K562 (cell line): ENCODE data around the gene MAP3K20. TPM values are rescaled to one million over a fixed set of nuclear protein-coding genes. Genes with fewer than 3 reads are reported as not detected.

Source experiments
- ATAC-seq: fragments of 200-7000 bp; cut with Tn5 transposase; 3 replicates; pipeline ENCODE4 v1.9.1; 2020; ENCODE audit warnings: moderate library complexity
- BruUV-seq: library from RNA; stranded (reverse); fragments of 400-500 nt; replicated peaks from 2 replicates; lab custom pipeline; 2021; lab: Mats Ljungman, UMichigan
- CTCF ChIA-PET: fragments of 300-600 bp; formaldehyde crosslinking; extraction: SDS; loops from one replicate; lab custom pipeline; 2021; ENCODE audit warnings: low intra/inter-chr PET ratio; lab: Yijun Ruan, JAX
- POLR2A ChIA-PET: fragments of 300-600, 350-650 bp; sonication (Branson Sonifier 250); formaldehyde crosslinking; extraction: SDS; loops from one replicate; lab custom pipeline; 2021; ENCODE audit warnings: antibody characterized with exemption, inconsistent platforms; lab: Yijun Ruan, JAX
- DNase-seq, 4 experiments: peaks; one replicate each; pipeline versions ENCODE4 v3.0.0 to v3.0.0-alpha.2; 2011 to 2018; ENCODE audit warnings: low spot score in 3 of 4, mixed read lengths in 3 of 4; ENCODE audit errors: extremely low read depth in 1 of 4
- FAIRE-seq: peaks from 2 replicates; lab custom pipeline; 2011; peaks lifted over from hg19 to GRCh38; lab: Jason Lieb, UNC
- H2AFZ ChIP-seq: 2 replicates; pipeline ENCODE4 v1.6.0; 2011; ENCODE audit warnings: low read depth, low read length, control low read depth, inconsistent platforms
- H3K27ac ChIP-seq: fragments of 200-600 bp; 3 replicates; pipeline ENCODE4 v1.8.0; 2011; ENCODE audit warnings: low read depth, mild to moderate bottlenecking, control low read depth, inconsistent platforms, low read length, moderate library complexity, mixed read lengths; ENCODE audit errors: extremely low read depth
- H3K27me3 ChIP-seq, 2 experiments: fragments of 300-600 bp in 1 of 2; 2 replicates in 1 of 2; 3 replicates in 1 of 2; pipeline versions ENCODE4 v1.6.0 to v1.8.0; 2011; ENCODE audit warnings: inconsistent platforms in 2 of 2, low read length in 2 of 2, mild to moderate bottlenecking in 1 of 2, mixed read lengths in 1 of 2, moderate library complexity in 1 of 2; ENCODE audit not compliant: control insufficient read depth in 2 of 2, insufficient read depth in 2 of 2
- H3K36me3 ChIP-seq: fragments of 300-600 bp; 3 replicates; pipeline ENCODE4 v1.8.0; 2011; ENCODE audit warnings: mild to moderate bottlenecking, low read length, inconsistent platforms; ENCODE audit not compliant: control insufficient read depth, insufficient read depth
- H3K4me1 ChIP-seq, 2 experiments: fragments of 200-600 bp in 1 of 2; replicated peaks in 1 of 2; 2 replicates in 1 of 2; 3 replicates in 1 of 2; pipeline versions ENCODE4 v1.5.1 to v1.8.0; 2011; ENCODE audit warnings: inconsistent platforms in 2 of 2, low read length in 2 of 2, mild to moderate bottlenecking in 1 of 2, mixed read lengths in 1 of 2, moderate library complexity in 1 of 2; ENCODE audit not compliant: control insufficient read depth in 2 of 2, insufficient read depth in 2 of 2
- H3K4me2 ChIP-seq: 2 replicates; pipeline ENCODE4 v1.6.1; 2011; ENCODE audit warnings: low read length, control low read depth, inconsistent platforms, mixed read lengths; ENCODE audit not compliant: insufficient read depth
- H3K4me3 ChIP-seq: fragments of 200-600 bp; sonication (generic), shearing (Covaris generic); 2 replicates; pipeline ENCODE4 v1.5.1; 2016; ENCODE audit warnings: control low read depth, inconsistent platforms
- H3K79me2 ChIP-seq: fragments of 200-600 bp; 3 replicates; pipeline ENCODE4 v1.8.0; 2011; ENCODE audit warnings: low read length, inconsistent platforms; ENCODE audit not compliant: control insufficient read depth, insufficient read depth
- H3K9ac ChIP-seq, 2 experiments: 2 replicates each; pipeline versions ENCODE4 v1.6.0 to v1.6.1; 2011; ENCODE audit warnings: low read depth in 2 of 2, low read length in 2 of 2, control low read depth in 1 of 2, inconsistent platforms in 1 of 2, mild to moderate bottlenecking in 1 of 2, mixed read lengths in 1 of 2; ENCODE audit not compliant: insufficient read depth in 1 of 2
- H3K9me1 ChIP-seq: one replicate; pipeline ENCODE4 v1.6.0; 2011; ENCODE audit warnings: inconsistent platforms, mild to moderate bottlenecking, low read length, moderate library complexity; ENCODE audit not compliant: control insufficient read depth, insufficient read depth
- H3K9me3 ChIP-seq: replicated peaks from 2 replicates; pipeline ENCODE4 v1.5.1; 2011; ENCODE audit warnings: low read depth, low read length, inconsistent platforms; ENCODE audit not compliant: control insufficient read depth, insufficient read depth
- H4K20me1 ChIP-seq: replicated peaks from 2 replicates; pipeline ENCODE4 v1.6.1; 2011; ENCODE audit warnings: low read length, inconsistent platforms, mixed read lengths; ENCODE audit not compliant: control insufficient read depth, insufficient read depth
- ADNP ChIP-seq: fragments of 200-800 bp; sonication (Bioruptor generic); IDR thresholded peaks from 2 replicates; pipeline ENCODE4 v1.6.1; 2016; ENCODE audit warnings: missing genetic modification characterization, missing compliant biosample characterization
- CEBPG ChIP-seq, 3 experiments: fragments of 200-800 bp in 1 of 3; sonication (Bioruptor generic) in 1 of 3; sonication (generic) in 1 of 3; formaldehyde crosslinking in 1 of 3; IDR thresholded peaks in 2 of 3; conservative IDR thresholded peaks in 1 of 3; 2 replicates each; pipeline versions ENCODE4 v1.6.1 to v1.8.0; 2016 to 2022; ENCODE audit warnings: missing compliant biosample characterization in 2 of 3, missing genetic modification characterization in 2 of 3, mild to moderate bottlenecking in 1 of 3, missing genetic modification reagents in 1 of 3
- SIRT6 ChIP-seq: IDR thresholded peaks from one replicate; pipeline ENCODE4 v1.6.1; 2012; ENCODE audit warnings: low read depth, mild to moderate bottlenecking, control low read depth, inconsistent platforms, low read length, moderate library complexity
- ZNF212 ChIP-seq: fragments of 450-650 bp; formaldehyde crosslinking; IDR thresholded peaks from 2 replicates; pipeline ENCODE4 v1.4.0; 2020; ENCODE audit warnings: mild to moderate bottlenecking
- ZNF23 ChIP-seq: fragments of 250-450 bp; sonication (Bioruptor Pico); IDR thresholded peaks from 2 replicates; pipeline ENCODE4 v1.4.0; 2020; ENCODE audit warnings: mild to moderate bottlenecking
- WGBS: fragments of 100-300 bp; shearing (Covaris generic); methylation state at CpG from one replicate; pipeline ENCODE4 v1.1.6; 2016; ENCODE audit warnings: low coverage, mixed read lengths; ENCODE audit not compliant: insufficient coverage; ENCODE audit errors: missing lambda C conversion rate; 5-methylcytosine and 5-hydroxymethylcytosine counted together
- in situ Hi-C: fragments of 300-500 bp; cut with MboI; formaldehyde crosslinking; loops from 4 replicates; pipeline ENCODE4 v1.15.0; 2018; ENCODE audit warnings: inconsistent platforms, mixed read lengths
- intact Hi-C: fragments of 100-400 bp; cut with micrococcal nuclease; formaldehyde crosslinking; loops from 2 replicates; pipeline ENCODE4 v1.14.2; 2022
- polyA plus RNA-seq, 8 experiments: library from polyadenylated mRNA; depleted of rRNA in 4 of 8; stranded (reverse) in 5 of 8; unstranded in 3 of 8; fragments of >200 nt; fragmentation: Nextera tagmentation in 2 of 8; fragmentation: Illumina TruSeq in 1 of 8; extraction: Ambion mirVana in 2 of 8; extraction: Trizol in 1 of 8; gene quantifications; 2 replicates each; pipeline versions ENCODE4 v1.2.1 to v1.2.3, GENCODE V29; 2011 to 2014; ENCODE audit warnings: inconsistent platforms in 1 of 8, missing spikeins in 1 of 8
- total RNA-seq, 7 experiments: library from RNA; depleted of rRNA in 6 of 7; stranded (reverse); fragments of >200 nt in 6 of 7; fragmentation: Illumina TruSeq in 2 of 7; extraction: Trizol in 2 of 7; gene quantifications; 2 replicates each; pipeline versions ENCODE4 v1.2.1 to v1.2.3, GENCODE V29; 2011 to 2021; ENCODE audit warnings: low replicate concordance in 1 of 7

MAP3K20 gene
- total and polyA plus RNA-seq, 9 of the 15 experiments (the other 6 are each of a cell fraction or from before 2014, with no cell fraction given) = 9.8 to 34.2 (median 27.3) TPM

- CTCF ChIA-PET = interaction anchor here (4.5 kb wide), 1 partner anchor 179 kb away, joined by 79 read pairs; no protein-coding TSS in a partner anchor
- BruUV-seq = no TSS peak
- Histone ChIP-seq H3K36me3 (no peaks in the 10 kb centered on the region), H3K27me3 (peaks cover 20 to 28% of the 10 kb centered on the region in 2 experiments; a peak in 4 of 5 replicates), H3K27ac (no peak overlapping the region), H3K4me1 (no peaks in the 10 kb centered on the region), H3K79me2 (no peaks in the 10 kb centered on the region), H3K4me2 (no peak overlapping the region), H3K9me3 (no peaks in the 10 kb centered on the region), H4K20me1 (no peaks in the 10 kb centered on the region), H3K9ac (no peak overlapping the region), H2AFZ (no peak overlapping the region), H3K9me1 (no peaks in the 10 kb centered on the region), H3K4me3 (no peak overlapping the region)
- no peak for DNase-seq
- WGBS = under 1% methylated on average over 9 of the region's 9 CpGs
- intact Hi-C loops = no loop called here
- no peak for ATAC-seq
- in situ Hi-C loops = no loop called here
- POLR2A ChIA-PET = interaction anchor here (3.3 kb wide), 1 partner anchor 187 kb away, joined by 9 read pairs; no protein-coding TSS in a partner anchor
- no peak for FAIRE-seq
- no peak for TF ChIP-seq CEBPG (CRISPR knock-in tag; IDR thresholded peaks at IDR 0.05)
- no peak for TF ChIP-seq CEBPG (tag; conservative IDR thresholded peaks at IDR 0.05 in 1 of 2, IDR thresholded peaks at IDR 0.05 in 1 of 2)
- no peak for TF ChIP-seq ZNF23 (CRISPR knock-in tag)
- TF ChIP-seq ZNF212 (CRISPR knock-in tag) = no peak
- no peak for TF ChIP-seq ADNP (tag)
- no peak for TF ChIP-seq SIRT6
Observed at GRCh38 chr2:173030561-173031490, 44.8 kb upstream of the MAP3K20 start.
